ENCODE results near the gene P2RY14.

P2RY14 gene

GRCh38 chr3:151206201-151206600, 72.1 kb downstream of the P2RY14 start:
- H3K4me3 ChIP-seq (ENCODE audit: control insufficient read depth, low read depth, low read length) = no peak overlapping the region
- no peak for TF ChIP-seq CTCF (IDR thresholded peaks at IDR 0.05; ENCODE audit: control insufficient read depth, insufficient read depth, low read depth, low read length, missing control alignments)
- DNase-seq (ENCODE audit: low read depth) = no peak

- DNase-seq (ENCODE audit: low read depth) = no peak
- H3K4me3 ChIP-seq (ENCODE audit: control insufficient read depth, low read depth, low read length) = no peak overlapping the region
- TF ChIP-seq CTCF (IDR thresholded peaks at IDR 0.05; ENCODE audit: control insufficient read depth, insufficient read depth, low read depth, low read length, missing control alignments) = no peak
Measured at GRCh38 chr3:151205482-151205881, 72.9 kb downstream of the P2RY14 start.

- H3K4me3 ChIP-seq (ENCODE audit: control insufficient read depth, low read depth, low read length) = no peak overlapping the region
- TF ChIP-seq CTCF (IDR thresholded peaks at IDR 0.05; ENCODE audit: control insufficient read depth, insufficient read depth, low read depth, low read length, missing control alignments) = no peak
- DNase-seq (ENCODE audit: low read depth) = no peak
Measured at GRCh38 chr3:151204530-151205402, 73.6 kb downstream of the P2RY14 start.

- H3K4me3 ChIP-seq (ENCODE audit: control insufficient read depth, low read depth, low read length) = no peak within 1 kb of the TSS
- no peak for TF ChIP-seq CTCF (IDR thresholded peaks at IDR 0.05; ENCODE audit: control insufficient read depth, insufficient read depth, low read depth, low read length, missing control alignments)
- DNase-seq (ENCODE audit: low read depth) = no peak
Measured at GRCh38 chr3:151203051-151203420, 75.3 kb downstream of the P2RY14 start, which contains the start of gene GPR171. GPR171 (minus strand) TSS chr3:151203216; CDS start chr3:151199386, 3,830 bp downstream.

GRCh38 chr3:151201051-151201730, 77.2 kb downstream of the P2RY14 start:
- H3K4me3 ChIP-seq (ENCODE audit: control insufficient read depth, low read depth, low read length) = no peak overlapping the region
- TF ChIP-seq CTCF (IDR thresholded peaks at IDR 0.05; ENCODE audit: control insufficient read depth, insufficient read depth, low read depth, low read length, missing control alignments) = no peak
- no peak for DNase-seq (ENCODE audit: low read depth)

- no peak for TF ChIP-seq CTCF (IDR thresholded peaks at IDR 0.05; ENCODE audit: control insufficient read depth, insufficient read depth, low read depth, low read length, missing control alignments)
- DNase-seq (ENCODE audit: low read depth) = no peak
- no peak overlapping the region for H3K4me3 ChIP-seq (ENCODE audit: control insufficient read depth, low read depth, low read length)
Measured at GRCh38 chr3:151200586-151200985, 77.8 kb downstream of the P2RY14 start.
